GM12878 (cell line): ENCODE measurements around the gene MITF.

Experiments
- CHD2 ChIP-seq: IDR thresholded peaks from 2 replicates; pipeline ENCODE4 v1.6.1; 2011; ENCODE audit warnings: low read depth, low read length, improper control_type of control experiment, borderline replicate concordance
- CTCF ChIP-seq, 3 experiments: IDR thresholded peaks in 2 of 3; conservative IDR thresholded peaks in 1 of 3; 2 replicates each; pipeline ENCODE4 v1.5.1; 2011; ENCODE audit warnings: low read depth in 3 of 3, low read length in 3 of 3, mild to moderate bottlenecking in 3 of 3, control low read depth in 2 of 3, moderate library complexity in 2 of 3, inconsistent platforms in 1 of 3, mixed read lengths in 1 of 3; ENCODE audit not compliant: control insufficient read depth in 2 of 3, insufficient read depth in 1 of 3; ENCODE audit errors: extremely low read depth in 1 of 3
- EGR1 ChIP-seq, 2 experiments: IDR thresholded peaks; 1 replicate in 1 of 2; 2 replicates in 1 of 2; pipeline ENCODE4 v1.6.1; 2011 to 2012; ENCODE audit warnings: low read depth in 2 of 2, low read length in 2 of 2, borderline replicate concordance in 1 of 2, mild to moderate bottlenecking in 1 of 2, moderate library complexity in 1 of 2
- EZH2 ChIP-seq: IDR thresholded peaks from 2 replicates; pipeline ENCODE4 v1.6.1; 2012; ENCODE audit warnings: low read depth, mild to moderate bottlenecking, control low read depth, inconsistent platforms, low read length, borderline replicate concordance; ENCODE audit not compliant: control insufficient read depth
- HDAC2 ChIP-seq: fragments of 200-600 bp; sonication (generic); IDR thresholded peaks from 2 replicates; pipeline ENCODE4 v1.6.1; 2017
- MAX ChIP-seq: IDR thresholded peaks from 2 replicates; pipeline ENCODE4 v1.6.1; 2012; ENCODE audit warnings: low read depth, low read length, improper control_type of control experiment
- MYB ChIP-seq: fragments of 150-350 bp; IDR thresholded peaks from 2 replicates; pipeline ENCODE4 v1.6.1; 2014; ENCODE audit warnings: mild to moderate bottlenecking, low read depth, low read length, borderline replicate concordance
- POLR2A ChIP-seq: IDR thresholded peaks from 2 replicates; pipeline ENCODE4 v1.6.1; 2011; ENCODE audit warnings: low read depth, mild to moderate bottlenecking, low read length
- POLR2AphosphoS2 ChIP-seq: IDR thresholded peaks from 2 replicates; pipeline ENCODE4 v1.6.1; 2011; ENCODE audit warnings: low read depth, mild to moderate bottlenecking, low read length, improper control_type of control experiment, moderate library complexity
- REST ChIP-seq: IDR thresholded peaks from 2 replicates; pipeline ENCODE4 v1.6.1; 2012; ENCODE audit warnings: mild to moderate bottlenecking, low read depth, low read length
- SREBF2 ChIP-seq: IDR thresholded peaks from 2 replicates; pipeline ENCODE4 v1.6.1; 2012; ENCODE audit warnings: mild to moderate bottlenecking, low read length
- USF2 ChIP-seq: IDR thresholded peaks from 2 replicates; pipeline ENCODE4 v1.6.1; 2011; ENCODE audit warnings: low read depth, low read length, improper control_type of control experiment, borderline replicate concordance
- TF ChIP-seq, protein P1 (sequence below): fragments of 450-650 bp; formaldehyde crosslinking; IDR thresholded peaks from 2 replicates; pipeline ENCODE4 v1.4.0; 2020; ENCODE audit warnings: mild to moderate bottlenecking, moderate library complexity
- TF ChIP-seq, protein P2 (sequence below): IDR thresholded peaks from 2 replicates; pipeline ENCODE4 v1.6.1; 2011; ENCODE audit warnings: borderline replicate concordance, low read depth, mild to moderate bottlenecking, moderate library complexity, low read length; ENCODE audit not compliant: insufficient read depth, poor library complexity, severe bottlenecking

DNA sequence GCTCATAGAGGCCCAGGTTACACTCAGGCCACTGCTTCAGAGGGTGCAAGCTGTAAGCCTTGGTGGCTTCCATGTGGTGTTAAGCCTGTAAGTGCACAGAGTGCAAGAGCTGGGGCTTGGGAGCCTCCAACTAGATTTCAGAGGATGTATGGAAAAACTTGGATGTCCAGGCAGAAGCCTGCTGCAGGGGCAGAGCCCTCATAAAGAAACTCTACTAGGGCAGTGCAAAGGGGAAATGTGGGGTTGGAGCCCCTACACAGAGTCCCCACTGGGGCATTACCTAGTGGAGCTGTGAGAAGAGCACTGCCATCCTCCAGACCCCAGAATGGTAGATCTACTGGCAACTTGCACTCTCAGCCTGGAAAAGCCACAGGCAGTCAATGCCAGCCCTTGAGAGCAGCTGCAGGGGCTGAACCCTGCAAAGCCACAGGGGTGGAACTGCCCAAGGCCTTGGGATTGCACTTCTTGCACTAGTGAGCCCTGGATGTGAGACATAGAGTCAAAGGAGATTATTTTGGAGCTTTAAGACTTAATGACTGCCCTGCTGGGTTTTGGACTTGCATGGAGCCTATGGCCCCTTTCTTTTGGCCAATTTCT, 14.0 kb downstream of the MITF start:
- no peak for TF ChIP-seq EGR1 (IDR thresholded peaks at IDR 0.05; ENCODE audit: borderline replicate concordance in 1 of 2, low read depth in 2 of 2, low read length in 2 of 2)
- TF ChIP-seq CTCF (IDR thresholded peaks at IDR 0.05 in 2 of 3, conservative IDR thresholded peaks at IDR 0.05 in 1 of 3; ENCODE audit: control insufficient read depth in 2 of 3, extremely low read depth in 1 of 3, insufficient read depth in 1 of 3, low read depth in 3 of 3, low read length in 3 of 3): no peak
- no peak for TF ChIP-seq REST
- TF ChIP-seq EZH2: no peak
- no peak for TF ChIP-seq MAX
- TF ChIP-seq, protein P1, sequence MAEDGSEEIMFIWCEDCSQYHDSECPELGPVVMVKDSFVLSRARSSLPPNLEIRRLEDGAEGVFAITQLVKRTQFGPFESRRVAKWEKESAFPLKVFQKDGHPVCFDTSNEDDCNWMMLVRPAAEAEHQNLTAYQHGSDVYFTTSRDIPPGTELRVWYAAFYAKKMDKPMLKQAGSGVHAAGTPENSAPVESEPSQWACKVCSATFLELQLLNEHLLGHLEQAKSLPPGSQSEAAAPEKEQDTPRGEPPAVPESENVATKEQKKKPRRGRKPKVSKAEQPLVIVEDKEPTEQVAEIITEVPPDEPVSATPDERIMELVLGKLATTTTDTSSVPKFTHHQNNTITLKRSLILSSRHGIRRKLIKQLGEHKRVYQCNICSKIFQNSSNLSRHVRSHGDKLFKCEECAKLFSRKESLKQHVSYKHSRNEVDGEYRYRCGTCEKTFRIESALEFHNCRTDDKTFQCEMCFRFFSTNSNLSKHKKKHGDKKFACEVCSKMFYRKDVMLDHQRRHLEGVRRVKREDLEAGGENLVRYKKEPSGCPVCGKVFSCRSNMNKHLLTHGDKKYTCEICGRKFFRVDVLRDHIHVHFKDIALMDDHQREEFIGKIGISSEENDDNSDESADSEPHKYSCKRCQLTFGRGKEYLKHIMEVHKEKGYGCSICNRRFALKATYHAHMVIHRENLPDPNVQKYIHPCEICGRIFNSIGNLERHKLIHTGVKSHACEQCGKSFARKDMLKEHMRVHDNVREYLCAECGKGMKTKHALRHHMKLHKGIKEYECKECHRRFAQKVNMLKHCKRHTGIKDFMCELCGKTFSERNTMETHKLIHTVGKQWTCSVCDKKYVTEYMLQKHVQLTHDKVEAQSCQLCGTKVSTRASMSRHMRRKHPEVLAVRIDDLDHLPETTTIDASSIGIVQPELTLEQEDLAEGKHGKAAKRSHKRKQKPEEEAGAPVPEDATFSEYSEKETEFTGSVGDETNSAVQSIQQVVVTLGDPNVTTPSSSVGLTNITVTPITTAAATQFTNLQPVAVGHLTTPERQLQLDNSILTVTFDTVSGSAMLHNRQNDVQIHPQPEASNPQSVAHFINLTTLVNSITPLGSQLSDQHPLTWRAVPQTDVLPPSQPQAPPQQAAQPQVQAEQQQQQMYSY (CRISPR knock-in tag): no peak
- no peak for TF ChIP-seq MYB
- TF ChIP-seq CHD2: no peak
- no peak for TF ChIP-seq SREBF2
- TF ChIP-seq POLR2A: no peak
- no peak for TF ChIP-seq USF2
- TF ChIP-seq POLR2AphosphoS2: no peak
- TF ChIP-seq, protein P2, sequence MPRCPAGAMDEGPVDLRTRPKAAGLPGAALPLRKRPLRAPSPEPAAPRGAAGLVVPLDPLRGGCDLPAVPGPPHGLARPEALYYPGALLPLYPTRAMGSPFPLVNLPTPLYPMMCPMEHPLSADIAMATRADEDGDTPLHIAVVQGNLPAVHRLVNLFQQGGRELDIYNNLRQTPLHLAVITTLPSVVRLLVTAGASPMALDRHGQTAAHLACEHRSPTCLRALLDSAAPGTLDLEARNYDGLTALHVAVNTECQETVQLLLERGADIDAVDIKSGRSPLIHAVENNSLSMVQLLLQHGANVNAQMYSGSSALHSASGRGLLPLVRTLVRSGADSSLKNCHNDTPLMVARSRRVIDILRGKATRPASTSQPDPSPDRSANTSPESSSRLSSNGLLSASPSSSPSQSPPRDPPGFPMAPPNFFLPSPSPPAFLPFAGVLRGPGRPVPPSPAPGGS: no peak
- no peak for TF ChIP-seq HDAC2
